ENCODE measurements around the gene KIF6.

- TF ChIP-seq CTCF (IDR thresholded peaks at IDR 0.05; ENCODE audit: insufficient read depth, low read length, poor library complexity, severe bottlenecking) (no peak), EZH2phosphoT487 (conservative IDR thresholded peaks at IDR 0.05; ENCODE audit: low read length) (no peak)
Observed at GRCh38 chr6:39496456-39496855, 228.8 kb downstream of the KIF6 start.
